ENCODE measurements around the gene GNAQ. TPM values are rescaled to one million over a fixed set of nuclear protein-coding genes. Genes with fewer than 3 reads are reported as not detected.
"Not testable (repeated sequence)": the region's sequence is repeated elsewhere in the genome, so short reads cannot be mapped to it uniquely, and the experiment has no call there.

Gene GNAQ
- total RNA-seq, 1 experiment from 2014 or later: 28.7 TPM

DNA sequence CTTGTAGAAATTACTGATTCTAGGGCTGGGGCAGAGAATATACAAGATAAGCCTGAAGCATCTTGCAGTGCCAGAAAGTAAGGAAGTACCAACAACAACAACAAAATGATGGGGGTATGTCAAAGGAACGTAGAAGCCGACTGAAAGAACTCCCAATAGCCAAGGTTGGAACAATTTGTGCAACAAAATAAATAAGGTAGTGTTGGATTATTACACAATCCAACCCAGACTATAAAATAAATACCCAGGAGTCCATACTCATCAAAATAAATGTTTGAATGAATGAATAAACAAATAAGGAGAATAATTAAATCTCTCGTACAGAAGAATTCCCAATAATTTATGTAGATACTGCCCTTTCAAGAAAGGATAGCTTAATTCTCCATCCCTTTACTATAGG, 31.1 kb upstream of the GNAQ start:
- no peak overlapping the region for H3K27ac ChIP-seq (ENCODE audit: low read depth, low read length)
- ATAC-seq (no peak), DNase-seq (ENCODE audit: low read depth, low spot score) (no peak)
- H3K4me3 ChIP-seq (replicated peaks in 1 of 2; ENCODE audit: low read depth in 1 of 2, low read length in 2 of 2): no peak overlapping the region
- ChIA-PET RAD21 (ENCODE audit: low non-redundant PET in 1 of 2, low total read pairs in 2 of 2, uncharacterized antibody in 2 of 2, unreplicated experiment in 2 of 2) (no interaction called here), POLR2A (no interaction called here), CTCF (no interaction called here)
- H3K4me2 ChIP-seq (ENCODE audit: low read length): no peak overlapping the region
- no peaks in the 10 kb centered on the region for H3K4me1 ChIP-seq (ENCODE audit: control insufficient read depth in 1 of 2, insufficient read depth in 2 of 2, low read length in 2 of 2)
- H3K9me3 ChIP-seq (ENCODE audit: control insufficient read depth in 1 of 2, insufficient read depth in 1 of 2, low read depth in 1 of 2, low read length in 2 of 2): no peaks in the 10 kb centered on the region
- H3K9me2 ChIP-seq (ENCODE audit: insufficient read depth): no peaks in the 10 kb centered on the region
- intact Hi-C loops (cut with micrococcal nuclease): no loop called here
- H3K79me2 ChIP-seq (ENCODE audit: insufficient read depth, low read length): no peaks in the 10 kb centered on the region
- H3K36me3 ChIP-seq (ENCODE audit: control insufficient read depth in 1 of 2, insufficient read depth in 2 of 2, low read length in 2 of 2): no peaks in the 10 kb centered on the region
- no peaks in the 10 kb centered on the region for H4K20me1 ChIP-seq (ENCODE audit: insufficient read depth)
- no peak overlapping the region for H2AFZ ChIP-seq (ENCODE audit: low read depth, low read length, poor library complexity, severe bottlenecking)
- TF ChIP-seq EZH2phosphoT487 (IDR thresholded peaks at IDR 0.05; ENCODE audit: borderline replicate concordance) (no peak), FOSL1 (IDR thresholded peaks at IDR 0.05; ENCODE audit: low read depth) (no peak), ZFX (IDR thresholded peaks at IDR 0.05) (no peak), EZH2 (IDR thresholded peaks at IDR 0.05) (no peak), POLR2A (IDR thresholded peaks at IDR 0.05; ENCODE audit: borderline replicate concordance, extremely low read depth, insufficient read depth, insufficient read length) (no peak), POLR2AphosphoS5 (IDR thresholded peaks at IDR 0.05; ENCODE audit: low read depth, low read length) (no peak), CEBPB (IDR thresholded peaks at IDR 0.05; ENCODE audit: low read depth) (no peak), JUND (IDR thresholded peaks at IDR 0.05) (no peak), SIN3A (IDR thresholded peaks at IDR 0.05; ENCODE audit: low read depth) (no peak), ZNF274 (IDR thresholded peaks at IDR 0.05; ENCODE audit: low read depth, low read length) (no peak), EGR1 (IDR thresholded peaks at IDR 0.05; ENCODE audit: low read depth) (no peak)
- TF ChIP-seq, protein P1, sequence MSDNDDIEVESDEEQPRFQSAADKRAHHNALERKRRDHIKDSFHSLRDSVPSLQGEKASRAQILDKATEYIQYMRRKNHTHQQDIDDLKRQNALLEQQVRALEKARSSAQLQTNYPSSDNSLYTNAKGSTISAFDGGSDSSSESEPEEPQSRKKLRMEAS (IDR thresholded peaks at IDR 0.05): no peak
- TF ChIP-seq, protein P2, sequence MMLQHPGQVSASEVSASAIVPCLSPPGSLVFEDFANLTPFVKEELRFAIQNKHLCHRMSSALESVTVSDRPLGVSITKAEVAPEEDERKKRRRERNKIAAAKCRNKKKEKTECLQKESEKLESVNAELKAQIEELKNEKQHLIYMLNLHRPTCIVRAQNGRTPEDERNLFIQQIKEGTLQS (IDR thresholded peaks at IDR 0.05): no peak
- TF ChIP-seq, protein P3, sequence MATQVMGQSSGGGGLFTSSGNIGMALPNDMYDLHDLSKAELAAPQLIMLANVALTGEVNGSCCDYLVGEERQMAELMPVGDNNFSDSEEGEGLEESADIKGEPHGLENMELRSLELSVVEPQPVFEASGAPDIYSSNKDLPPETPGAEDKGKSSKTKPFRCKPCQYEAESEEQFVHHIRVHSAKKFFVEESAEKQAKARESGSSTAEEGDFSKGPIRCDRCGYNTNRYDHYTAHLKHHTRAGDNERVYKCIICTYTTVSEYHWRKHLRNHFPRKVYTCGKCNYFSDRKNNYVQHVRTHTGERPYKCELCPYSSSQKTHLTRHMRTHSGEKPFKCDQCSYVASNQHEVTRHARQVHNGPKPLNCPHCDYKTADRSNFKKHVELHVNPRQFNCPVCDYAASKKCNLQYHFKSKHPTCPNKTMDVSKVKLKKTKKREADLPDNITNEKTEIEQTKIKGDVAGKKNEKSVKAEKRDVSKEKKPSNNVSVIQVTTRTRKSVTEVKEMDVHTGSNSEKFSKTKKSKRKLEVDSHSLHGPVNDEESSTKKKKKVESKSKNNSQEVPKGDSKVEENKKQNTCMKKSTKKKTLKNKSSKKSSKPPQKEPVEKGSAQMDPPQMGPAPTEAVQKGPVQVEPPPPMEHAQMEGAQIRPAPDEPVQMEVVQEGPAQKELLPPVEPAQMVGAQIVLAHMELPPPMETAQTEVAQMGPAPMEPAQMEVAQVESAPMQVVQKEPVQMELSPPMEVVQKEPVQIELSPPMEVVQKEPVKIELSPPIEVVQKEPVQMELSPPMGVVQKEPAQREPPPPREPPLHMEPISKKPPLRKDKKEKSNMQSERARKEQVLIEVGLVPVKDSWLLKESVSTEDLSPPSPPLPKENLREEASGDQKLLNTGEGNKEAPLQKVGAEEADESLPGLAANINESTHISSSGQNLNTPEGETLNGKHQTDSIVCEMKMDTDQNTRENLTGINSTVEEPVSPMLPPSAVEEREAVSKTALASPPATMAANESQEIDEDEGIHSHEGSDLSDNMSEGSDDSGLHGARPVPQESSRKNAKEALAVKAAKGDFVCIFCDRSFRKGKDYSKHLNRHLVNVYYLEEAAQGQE (IDR thresholded peaks at IDR 0.05; ENCODE audit: low read depth): no peak
- H3K9ac ChIP-seq (ENCODE audit: low read length): no peak overlapping the region
- BruUV-seq (replicated peaks): no TSS peak
- H3K27me3 ChIP-seq (ENCODE audit: insufficient read depth, low read length): no peaks in the 10 kb centered on the region

DNA sequence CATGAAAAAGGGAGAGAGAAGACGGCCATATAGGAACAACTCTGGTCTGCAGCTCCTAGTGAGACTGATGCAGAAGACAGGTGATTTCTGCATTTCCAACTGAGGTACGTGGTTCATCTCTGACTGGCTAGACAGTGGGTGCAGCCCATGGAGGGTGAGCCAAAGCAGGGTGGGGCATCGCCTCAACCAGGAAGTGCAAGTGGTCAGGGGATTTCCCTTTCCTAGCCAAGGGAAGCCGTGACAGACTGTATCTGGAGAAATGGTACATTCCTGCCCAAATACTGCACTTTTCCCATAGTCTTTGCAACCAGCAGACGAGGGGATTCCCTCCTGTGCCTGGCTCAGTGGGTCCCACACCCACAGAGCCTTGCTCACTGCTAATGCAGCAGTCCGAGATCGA, 22.6 kb upstream of the GNAQ start:
- DNase-seq (ENCODE audit: low read depth, low spot score); POLR2A ChIA-PET; H3K27ac ChIP-seq (ENCODE audit: low read depth, low read length); H3K4me3 ChIP-seq (replicated peaks in 1 of 2; ENCODE audit: low read depth in 1 of 2, low read length in 2 of 2); H3K9me3 ChIP-seq (ENCODE audit: control insufficient read depth in 1 of 2, insufficient read depth in 1 of 2, low read depth in 1 of 2, low read length in 2 of 2); H3K9me2 ChIP-seq (ENCODE audit: insufficient read depth); intact Hi-C loops (cut with micrococcal nuclease); BruUV-seq (replicated peaks); ATAC-seq; H3K4me2 ChIP-seq (ENCODE audit: low read length); H3K4me1 ChIP-seq (ENCODE audit: control insufficient read depth in 1 of 2, insufficient read depth in 2 of 2, low read length in 2 of 2); H3K36me3 ChIP-seq (ENCODE audit: control insufficient read depth in 1 of 2, insufficient read depth in 2 of 2, low read length in 2 of 2); H3K27me3 ChIP-seq (ENCODE audit: insufficient read depth, low read length); H3K9ac ChIP-seq (ENCODE audit: low read length); H2AFZ ChIP-seq (ENCODE audit: low read depth, low read length, poor library complexity, severe bottlenecking); H3K79me2 ChIP-seq (ENCODE audit: insufficient read depth, low read length); RAD21 ChIA-PET (ENCODE audit: low non-redundant PET in 1 of 2, low total read pairs in 2 of 2, uncharacterized antibody in 2 of 2, unreplicated experiment in 2 of 2); H4K20me1 ChIP-seq (ENCODE audit: insufficient read depth): not testable (repeated sequence)
- CTCF ChIA-PET: interaction anchor here (2.1 kb wide), 1 partner anchor 19 kb away, joined by 6 read pairs; no protein-coding TSS in a partner anchor
